HepG2 (cell line): ENCODE measurements around the gene FLRT2. TPM values are rescaled to one million over a fixed set of nuclear protein-coding genes. Genes with fewer than 3 reads are reported as not detected.
A peak's percentile ranks its signal among the peaks of the same experiment; 100 is the strongest.

Source experiments
- ADNP ChIP-seq: sonication (generic); formaldehyde crosslinking; IDR thresholded peaks from 2 replicates; pipeline ENCODE4 v1.4.0; 2020; ENCODE audit warnings: missing genetic modification reagents
- CBX5 ChIP-seq: sonication (generic); formaldehyde crosslinking; IDR thresholded peaks from 2 replicates; pipeline ENCODE4 v1.4.0; 2020; ENCODE audit warnings: missing genetic modification reagents, borderline replicate concordance
- CEBPB ChIP-seq: IDR thresholded peaks from 2 replicates; pipeline ENCODE4 v1.6.1; 2011; ENCODE audit warnings: low read depth, low read length, improper control_type of control experiment, borderline replicate concordance
- KLF15 ChIP-seq: sonication (generic); formaldehyde crosslinking; IDR thresholded peaks from 2 replicates; pipeline ENCODE4 v1.8.1; 2023; ENCODE audit warnings: borderline replicate concordance, mild to moderate bottlenecking, inconsistent platforms, missing genetic modification reagents, mixed read lengths
- SPEN ChIP-seq: sonication (generic); formaldehyde crosslinking; IDR thresholded peaks from 2 replicates; pipeline ENCODE4 v1.5.1; 2020; ENCODE audit warnings: low read depth, mild to moderate bottlenecking, missing genetic modification reagents
- ZBTB7B ChIP-seq: sonication (generic); formaldehyde crosslinking; IDR thresholded peaks from 2 replicates; pipeline ENCODE4 v1.4.0; 2020; ENCODE audit warnings: missing genetic modification reagents
- ZFP41 ChIP-seq: sonication (generic); formaldehyde crosslinking; IDR thresholded peaks from 2 replicates; pipeline ENCODE4 v1.4.0; 2020; ENCODE audit warnings: mild to moderate bottlenecking, missing genetic modification reagents, borderline replicate concordance
- ZNF263 ChIP-seq: sonication (generic); formaldehyde crosslinking; IDR thresholded peaks from 2 replicates; pipeline ENCODE4 v1.4.0; 2020; ENCODE audit warnings: missing genetic modification reagents
- polyA plus RNA-seq, 8 experiments: library from polyadenylated mRNA; depleted of rRNA in 3 of 8; stranded (reverse) in 7 of 8; unstranded in 1 of 8; fragments of >200 nt; fragmentation: Illumina TruSeq in 4 of 8; extraction: Trizol in 4 of 8; gene quantifications; 2 replicates each; pipeline versions ENCODE4 v1.2.1 to v1.2.3, GENCODE V29; 2011 to 2016; ENCODE audit warnings: low read depth in 4 of 8, missing spikeins in 1 of 8, mixed read lengths in 1 of 8; ENCODE audit not compliant: insufficient read depth in 1 of 8
- total RNA-seq, 5 experiments: library from RNA; depleted of rRNA; stranded (reverse); fragments of >200 nt; fragmentation: Illumina TruSeq; extraction: Trizol; gene quantifications; 2 replicates each; pipeline ENCODE4 v1.2.3, GENCODE V29; 2016; ENCODE audit warnings: low read depth in 1 of 5
- TF ChIP-seq, protein P1 (sequence below), 2 experiments: fragments of 450-650 bp in 1 of 2; sonication (generic) in 1 of 2; formaldehyde crosslinking in 1 of 2; IDR thresholded peaks; 2 replicates each; pipeline versions ENCODE4 v1.6.1 to v1.8.0; 2016 to 2022; ENCODE audit warnings: antibody characterized with exemption in 1 of 2, mild to moderate bottlenecking in 1 of 2, missing genetic modification reagents in 1 of 2
- TF ChIP-seq, protein P2 (sequence below): sonication (generic); formaldehyde crosslinking; IDR thresholded peaks from 2 replicates; pipeline ENCODE4 v1.4.0; 2020; ENCODE audit warnings: missing genetic modification reagents, borderline replicate concordance

The FLRT2 gene
- total and polyA plus RNA-seq, 2 of the 13 experiments (the other 11 are each of a cell fraction or from before 2014, with no cell fraction given) = not detected

DNA sequence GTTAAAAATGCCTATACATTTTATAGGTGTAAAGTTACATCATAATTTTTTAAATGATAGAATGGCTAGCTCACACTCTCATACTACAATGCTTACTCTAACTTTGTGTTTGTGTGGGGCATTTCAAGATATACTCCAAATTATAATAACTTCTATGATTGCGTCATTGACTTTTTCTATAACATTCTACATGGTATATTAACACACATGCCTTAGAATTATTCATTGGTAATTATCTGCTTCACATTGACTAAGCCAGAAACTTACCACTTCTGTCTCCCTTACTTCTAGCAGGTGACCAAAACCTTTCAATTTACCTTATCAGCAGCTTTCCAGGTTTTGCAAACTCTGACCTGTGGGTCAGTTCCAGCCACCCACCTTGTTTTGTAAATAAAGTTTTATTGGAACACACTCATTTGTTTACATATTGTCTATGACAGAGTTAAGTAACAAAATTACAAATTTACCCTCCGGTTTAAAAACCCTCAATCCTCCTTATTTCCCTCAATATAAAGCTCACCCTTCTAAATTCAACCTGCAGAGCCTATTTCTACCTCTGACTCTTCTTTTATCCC lies 12.7 kb upstream of the FLRT2 start (continued):
- TF ChIP-seq, protein P1, sequence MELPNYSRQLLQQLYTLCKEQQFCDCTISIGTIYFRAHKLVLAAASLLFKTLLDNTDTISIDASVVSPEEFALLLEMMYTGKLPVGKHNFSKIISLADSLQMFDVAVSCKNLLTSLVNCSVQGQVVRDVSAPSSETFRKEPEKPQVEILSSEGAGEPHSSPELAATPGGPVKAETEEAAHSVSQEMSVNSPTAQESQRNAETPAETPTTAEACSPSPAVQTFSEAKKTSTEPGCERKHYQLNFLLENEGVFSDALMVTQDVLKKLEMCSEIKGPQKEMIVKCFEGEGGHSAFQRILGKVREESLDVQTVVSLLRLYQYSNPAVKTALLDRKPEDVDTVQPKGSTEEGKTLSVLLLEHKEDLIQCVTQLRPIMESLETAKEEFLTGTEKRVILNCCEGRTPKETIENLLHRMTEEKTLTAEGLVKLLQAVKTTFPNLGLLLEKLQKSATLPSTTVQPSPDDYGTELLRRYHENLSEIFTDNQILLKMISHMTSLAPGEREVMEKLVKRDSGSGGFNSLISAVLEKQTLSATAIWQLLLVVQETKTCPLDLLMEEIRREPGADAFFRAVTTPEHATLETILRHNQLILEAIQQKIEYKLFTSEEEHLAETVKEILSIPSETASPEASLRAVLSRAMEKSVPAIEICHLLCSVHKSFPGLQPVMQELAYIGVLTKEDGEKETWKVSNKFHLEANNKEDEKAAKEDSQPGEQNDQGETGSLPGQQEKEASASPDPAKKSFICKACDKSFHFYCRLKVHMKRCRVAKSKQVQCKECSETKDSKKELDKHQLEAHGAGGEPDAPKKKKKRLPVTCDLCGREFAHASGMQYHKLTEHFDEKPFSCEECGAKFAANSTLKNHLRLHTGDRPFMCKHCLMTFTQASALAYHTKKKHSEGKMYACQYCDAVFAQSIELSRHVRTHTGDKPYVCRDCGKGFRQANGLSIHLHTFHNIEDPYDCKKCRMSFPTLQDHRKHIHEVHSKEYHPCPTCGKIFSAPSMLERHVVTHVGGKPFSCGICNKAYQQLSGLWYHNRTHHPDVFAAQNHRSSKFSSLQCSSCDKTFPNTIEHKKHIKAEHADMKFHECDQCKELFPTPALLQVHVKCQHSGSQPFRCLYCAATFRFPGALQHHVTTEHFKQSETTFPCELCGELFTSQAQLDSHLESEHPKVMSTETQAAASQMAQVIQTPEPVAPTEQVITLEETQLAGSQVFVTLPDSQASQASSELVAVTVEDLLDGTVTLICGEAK (IDR thresholded peaks at IDR 0.05) = peak; percentile 71
- TF ChIP-seq, protein P1 (CRISPR knock-in tag; IDR thresholded peaks at IDR 0.05) = peak; percentile 96; the same call in 1 of the 2 replicates
- TF ChIP-seq ZBTB7B (CRISPR knock-in tag) (no peak), ZFP41 (CRISPR knock-in tag) (no peak), CEBPB (peak; percentile 61), KLF15 (CRISPR knock-in tag) (no peak), CBX5 (CRISPR knock-in tag) (no peak), SPEN (no peak), ADNP (CRISPR knock-in tag) (no peak), ZNF263 (CRISPR knock-in tag) (no peak)
- TF ChIP-seq, protein P2, sequence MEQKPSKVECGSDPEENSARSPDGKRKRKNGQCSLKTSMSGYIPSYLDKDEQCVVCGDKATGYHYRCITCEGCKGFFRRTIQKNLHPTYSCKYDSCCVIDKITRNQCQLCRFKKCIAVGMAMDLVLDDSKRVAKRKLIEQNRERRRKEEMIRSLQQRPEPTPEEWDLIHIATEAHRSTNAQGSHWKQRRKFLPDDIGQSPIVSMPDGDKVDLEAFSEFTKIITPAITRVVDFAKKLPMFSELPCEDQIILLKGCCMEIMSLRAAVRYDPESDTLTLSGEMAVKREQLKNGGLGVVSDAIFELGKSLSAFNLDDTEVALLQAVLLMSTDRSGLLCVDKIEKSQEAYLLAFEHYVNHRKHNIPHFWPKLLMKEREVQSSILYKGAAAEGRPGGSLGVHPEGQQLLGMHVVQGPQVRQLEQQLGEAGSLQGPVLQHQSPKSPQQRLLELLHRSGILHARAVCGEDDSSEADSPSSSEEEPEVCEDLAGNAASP (CRISPR knock-in tag) = no peak
